Esophagus squamous epithelium (tissue), 5 donors: Measurements from ENCODE around the gene KCNAB1. TPM values are rescaled to one million over a fixed set of nuclear protein-coding genes. Genes with fewer than 3 reads are reported as not detected.

Experiments used
- DNase-seq: peaks from one replicate; lab custom pipeline; 2025; lab: John Stamatoyannopoulos, UW
- H3K27ac ChIP-seq, 4 donors: fragments of 200-600 bp; sonication (generic); one replicate each; pipeline ENCODE4 v1.5.1; 2016 to 2019; ENCODE audit warnings: mild to moderate bottlenecking in 1 of 4
- H3K27me3 ChIP-seq, 4 donors: fragments of 200-600 bp; sonication (generic); 1 replicate in 3 of 4; 2 replicates in 1 of 4; pipeline versions ENCODE4 v1.5.1 to v1.6.0; 2017 to 2021; ENCODE audit warnings: antibody characterized with exemption in 1 of 4
- H3K36me3 ChIP-seq, 3 donors: fragments of 200-600 bp; sonication (generic); one replicate each; pipeline ENCODE4 v1.5.1; 2016 to 2019
- H3K4me1 ChIP-seq, 3 donors: fragments of 200-600 bp; sonication (generic); one replicate each; pipeline ENCODE4 v1.5.1; 2017 to 2019
- H3K4me3 ChIP-seq, 4 donors: fragments of 200-600 bp; sonication (generic); 1 replicate in 3 of 4; 2 replicates in 1 of 4; pipeline ENCODE4 v1.5.1; 2016 to 2019; ENCODE audit warnings: mild to moderate bottlenecking in 2 of 4, moderate library complexity in 1 of 4
- H3K9me3 ChIP-seq, 3 donors: fragments of 200-600 bp; sonication (generic); one replicate each; pipeline ENCODE4 v1.5.1; 2016 to 2019
- POLR2A ChIP-seq, 4 donors: fragments of 450-650 bp; IDR thresholded peaks; one replicate each; pipeline ENCODE4 v1.6.1; 2017; ENCODE audit warnings: antibody characterized with exemption in 4 of 4, mild to moderate bottlenecking in 4 of 4, moderate library complexity in 3 of 4
- WGBS, 2 donors: methylation state at CpG; one replicate each; pipeline ENCODE4 v1.1.5; 2018; 5-methylcytosine and 5-hydroxymethylcytosine counted together
- intact Hi-C: fragments of 100-400 bp; cut with DNase I; formaldehyde crosslinking; loops from one replicate; pipeline ENCODE4 v1.15.0; 2022
- total RNA-seq, 4 donors: library from RNA; depleted of rRNA; stranded (reverse); fragments of >200 nt; gene quantifications; one replicate each; pipeline ENCODE4 v1.1.0, GENCODE V29; 2016
- TF ChIP-seq, protein P1 (sequence below), 6 experiments: fragments of 450-650 bp in 4 of 6; fragments of 200-600 bp in 2 of 6; sonication (generic) in 2 of 6; IDR thresholded peaks; one replicate each; pipeline ENCODE4 v1.5.1; 2016 to 2019; ENCODE audit warnings: antibody characterized with exemption in 6 of 6, mild to moderate bottlenecking in 4 of 6, moderate library complexity in 4 of 6
- donor health status: DM: yes; HTN: yes; CAD: no.

Gene KCNAB1
- total RNA-seq, 4 donors from 2014 or later, result 0.40 to 6.6 (median 1.3) TPM

DNA sequence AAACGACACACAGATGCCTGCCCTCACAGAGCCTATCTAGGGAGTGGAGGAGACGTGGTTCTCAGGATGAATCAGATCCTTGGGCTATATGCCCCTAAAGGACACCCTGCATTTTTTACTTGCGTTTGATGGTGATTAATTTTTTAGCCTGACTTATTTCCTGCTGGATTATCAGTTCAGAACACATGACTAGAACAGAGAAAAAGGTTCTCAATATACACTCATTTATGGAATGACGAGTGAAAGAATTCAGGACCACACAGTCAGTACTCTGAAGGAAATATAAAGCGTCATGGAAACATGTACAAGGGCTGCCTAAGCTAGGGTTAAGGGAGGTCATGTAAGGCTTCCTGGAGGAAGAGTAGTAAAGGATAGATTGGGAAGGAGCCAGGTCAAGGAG lies 312.8 kb downstream of the KCNAB1 start:
- DNase-seq, result no peak
- WGBS, 2 donors, result 20 to 30% methylated on average over 5 of the region's 5 CpGs
- H3K9me3 ChIP-seq, result no peaks in the 10 kb centered on the region
- H3K27me3 ChIP-seq, result no peaks in the 10 kb centered on the region
- intact Hi-C loops, result no loop called here
- no peaks in the 10 kb centered on the region for H3K36me3 ChIP-seq
- TF ChIP-seq, protein P1, sequence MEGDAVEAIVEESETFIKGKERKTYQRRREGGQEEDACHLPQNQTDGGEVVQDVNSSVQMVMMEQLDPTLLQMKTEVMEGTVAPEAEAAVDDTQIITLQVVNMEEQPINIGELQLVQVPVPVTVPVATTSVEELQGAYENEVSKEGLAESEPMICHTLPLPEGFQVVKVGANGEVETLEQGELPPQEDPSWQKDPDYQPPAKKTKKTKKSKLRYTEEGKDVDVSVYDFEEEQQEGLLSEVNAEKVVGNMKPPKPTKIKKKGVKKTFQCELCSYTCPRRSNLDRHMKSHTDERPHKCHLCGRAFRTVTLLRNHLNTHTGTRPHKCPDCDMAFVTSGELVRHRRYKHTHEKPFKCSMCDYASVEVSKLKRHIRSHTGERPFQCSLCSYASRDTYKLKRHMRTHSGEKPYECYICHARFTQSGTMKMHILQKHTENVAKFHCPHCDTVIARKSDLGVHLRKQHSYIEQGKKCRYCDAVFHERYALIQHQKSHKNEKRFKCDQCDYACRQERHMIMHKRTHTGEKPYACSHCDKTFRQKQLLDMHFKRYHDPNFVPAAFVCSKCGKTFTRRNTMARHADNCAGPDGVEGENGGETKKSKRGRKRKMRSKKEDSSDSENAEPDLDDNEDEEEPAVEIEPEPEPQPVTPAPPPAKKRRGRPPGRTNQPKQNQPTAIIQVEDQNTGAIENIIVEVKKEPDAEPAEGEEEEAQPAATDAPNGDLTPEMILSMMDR (IDR thresholded peaks at IDR 0.05), result no peak
- no peak for TF ChIP-seq POLR2A (IDR thresholded peaks at IDR 0.05)
- no peak overlapping the region for H3K27ac ChIP-seq
- peaks cover 0 to 21% (median 2%) of the 10 kb centered on the region in 3 donors for H3K4me1 ChIP-seq
- no peak overlapping the region for H3K4me3 ChIP-seq

DNA sequence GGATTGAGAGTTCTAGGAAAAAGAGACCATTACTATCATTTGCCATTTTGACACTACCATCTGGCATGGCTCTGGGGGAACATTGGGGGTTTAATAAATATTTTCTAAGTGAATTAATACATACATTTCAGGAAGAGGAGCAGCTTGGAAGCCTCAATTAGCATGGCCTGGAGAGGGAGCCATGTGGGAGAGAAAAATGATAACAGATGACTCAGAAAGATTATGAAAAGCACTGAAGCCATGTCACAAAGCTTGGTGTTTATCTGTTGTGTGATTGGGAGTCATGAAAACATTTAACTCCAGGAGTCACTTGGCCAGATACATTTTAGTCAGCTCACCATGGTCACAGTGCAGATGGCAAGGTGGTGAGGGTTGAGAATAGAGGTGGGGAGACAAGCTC lies 313.5 kb downstream of the KCNAB1 start:
- Histone ChIP-seq H3K27me3 (no peaks in the 10 kb centered on the region), H3K27ac (no peak overlapping the region), H3K4me1 (peaks cover 0 to 21% (median 2%) of the 10 kb centered on the region in 3 donors), H3K9me3 (no peaks in the 10 kb centered on the region), H3K4me3 (no peak overlapping the region), H3K36me3 (no peaks in the 10 kb centered on the region)
- intact Hi-C loops, result no loop called here
- TF ChIP-seq, protein P1 (IDR thresholded peaks at IDR 0.05), result no peak
- no peak for TF ChIP-seq POLR2A (IDR thresholded peaks at IDR 0.05)
- DNase-seq, result no peak

DNA sequence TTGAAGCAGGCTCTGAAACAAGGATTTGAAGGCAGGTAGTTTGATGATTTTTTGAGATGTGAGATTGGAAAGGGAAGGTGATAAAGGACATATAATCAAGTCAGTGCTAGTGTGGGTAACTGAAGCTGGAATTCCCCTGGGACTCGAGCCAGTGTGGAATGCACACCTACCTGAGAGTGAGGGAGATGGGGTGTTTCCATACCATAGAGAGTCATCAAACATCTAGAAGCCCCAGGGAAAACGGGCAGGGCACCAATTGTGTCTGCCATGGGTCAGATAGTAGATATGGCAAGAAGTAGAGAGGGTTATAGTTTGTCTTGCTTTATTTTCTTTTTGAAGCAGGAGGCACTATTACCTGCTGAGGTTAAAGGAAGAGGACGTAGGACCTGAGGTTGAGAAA lies 314.5 kb downstream of the KCNAB1 start:
- Histone ChIP-seq H3K36me3 (no peaks in the 10 kb centered on the region), H3K27ac (no peak overlapping the region), H3K27me3 (no peaks in the 10 kb centered on the region), H3K4me3 (no peak overlapping the region), H3K4me1 (peaks cover 0 to 21% (median 2%) of the 10 kb centered on the region in 3 donors), H3K9me3 (no peaks in the 10 kb centered on the region)
- DNase-seq, result no peak
- TF ChIP-seq, protein P1 (IDR thresholded peaks at IDR 0.05), result no peak
- no peak for TF ChIP-seq POLR2A (IDR thresholded peaks at IDR 0.05)
- WGBS, 2 donors, result 31 to 35% methylated on average over 3 of the region's 3 CpGs
- intact Hi-C loops, result no loop called here

DNA sequence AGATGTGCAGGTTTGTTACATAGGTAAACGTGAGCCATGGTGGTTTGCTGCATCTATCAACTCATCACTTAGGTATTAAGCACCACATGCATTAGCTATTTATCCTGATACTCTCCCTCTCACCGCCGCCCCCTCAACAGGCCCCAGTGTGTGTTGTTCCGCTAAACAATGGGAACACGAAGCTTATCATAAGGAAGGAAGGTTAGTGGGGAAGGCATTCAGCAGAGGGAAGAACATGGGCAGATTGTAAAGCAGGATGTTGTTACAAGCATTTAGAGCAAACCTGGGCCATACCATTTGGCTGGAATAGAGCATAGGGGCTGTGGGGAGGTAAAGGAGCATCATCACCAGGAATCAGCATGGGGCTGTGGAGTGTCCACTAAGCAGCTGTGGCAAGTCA lies 322.7 kb downstream of the KCNAB1 start:
- Histone ChIP-seq H3K36me3 (no peaks in the 10 kb centered on the region), H3K4me3 (no peak overlapping the region), H3K9me3 (no peaks in the 10 kb centered on the region), H3K27ac (no peak overlapping the region), H3K4me1 (peaks cover 0 to 7% (median 0%) of the 10 kb centered on the region in 3 donors), H3K27me3 (no peaks in the 10 kb centered on the region)
- TF ChIP-seq, protein P1 (IDR thresholded peaks at IDR 0.05), result no peak
- no peak for TF ChIP-seq POLR2A (IDR thresholded peaks at IDR 0.05)
- intact Hi-C loops, result no loop called here
- DNase-seq, result no peak
- WGBS, 2 donors, result 67 to 94% methylated on average over 1 to 5 of the region's 5 CpGs

DNA sequence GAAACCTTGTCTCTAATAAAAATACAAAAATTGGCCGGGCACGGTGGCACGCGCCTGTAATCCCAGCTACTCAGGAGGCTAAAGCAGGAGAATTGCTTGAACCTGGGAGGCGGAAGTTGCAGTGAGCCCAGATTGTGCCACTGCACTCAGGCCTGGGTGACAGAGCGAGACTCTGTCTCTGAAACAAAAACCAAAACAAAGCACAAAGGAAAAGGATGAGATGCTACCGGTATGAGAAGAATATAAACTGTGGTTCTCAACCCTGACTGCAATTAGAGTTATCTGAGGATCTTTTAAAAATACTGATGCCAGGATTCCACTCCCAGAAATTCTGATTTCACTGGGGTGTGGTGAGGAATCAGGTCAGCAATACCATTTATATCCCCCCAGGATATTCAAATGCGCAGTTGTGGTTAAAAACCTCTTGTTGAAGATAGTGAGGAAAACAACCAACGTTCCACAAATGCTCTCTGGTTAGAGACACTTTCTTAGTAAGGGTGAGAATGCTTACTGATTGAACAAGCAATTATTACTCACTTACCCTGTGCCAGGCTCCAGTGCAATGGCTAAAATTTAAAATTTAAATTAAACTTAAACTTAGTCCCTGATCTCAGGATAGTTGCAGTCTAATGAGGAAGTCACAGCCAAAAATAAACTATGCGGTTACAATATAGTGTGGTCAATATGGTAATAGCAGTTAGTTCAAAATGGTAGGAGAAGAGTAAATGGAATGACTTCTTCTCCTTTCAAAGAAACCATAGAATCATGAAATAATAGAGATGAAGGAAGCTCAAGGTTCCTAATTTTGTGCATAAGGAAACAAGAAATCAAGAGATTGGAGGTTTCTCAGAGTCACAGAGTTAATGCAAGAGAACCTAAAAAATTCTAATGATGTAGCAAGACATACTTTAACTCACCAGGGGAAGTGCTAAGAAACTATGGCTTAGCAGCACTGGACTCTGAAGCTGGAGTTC lies 325.0 kb downstream of the KCNAB1 start:
- Histone ChIP-seq H3K4me1 (peaks cover 0 to 7% (median 0%) of the 10 kb centered on the region in 3 donors), H3K36me3 (no peaks in the 10 kb centered on the region), H3K9me3 (no peaks in the 10 kb centered on the region), H3K27me3 (no peaks in the 10 kb centered on the region), H3K27ac (no peak overlapping the region), H3K4me3 (no peak overlapping the region)
- no peak for DNase-seq
- WGBS, 2 donors, result 85 to 90% methylated on average over 10 of the region's 10 CpGs
- intact Hi-C loops, result no loop called here
- TF ChIP-seq POLR2A (IDR thresholded peaks at IDR 0.05), result no peak
- TF ChIP-seq, protein P1 (IDR thresholded peaks at IDR 0.05), result no peak
